ENCODE data around the gene CTNNBL1. TPM values are rescaled to one million over a fixed set of nuclear protein-coding genes. Genes with fewer than 3 reads are reported as not detected.

Gene CTNNBL1
- total RNA-seq, 4 donors from 2014 or later, result 11.5 to 57.2 (median 35.2) TPM

DNA sequence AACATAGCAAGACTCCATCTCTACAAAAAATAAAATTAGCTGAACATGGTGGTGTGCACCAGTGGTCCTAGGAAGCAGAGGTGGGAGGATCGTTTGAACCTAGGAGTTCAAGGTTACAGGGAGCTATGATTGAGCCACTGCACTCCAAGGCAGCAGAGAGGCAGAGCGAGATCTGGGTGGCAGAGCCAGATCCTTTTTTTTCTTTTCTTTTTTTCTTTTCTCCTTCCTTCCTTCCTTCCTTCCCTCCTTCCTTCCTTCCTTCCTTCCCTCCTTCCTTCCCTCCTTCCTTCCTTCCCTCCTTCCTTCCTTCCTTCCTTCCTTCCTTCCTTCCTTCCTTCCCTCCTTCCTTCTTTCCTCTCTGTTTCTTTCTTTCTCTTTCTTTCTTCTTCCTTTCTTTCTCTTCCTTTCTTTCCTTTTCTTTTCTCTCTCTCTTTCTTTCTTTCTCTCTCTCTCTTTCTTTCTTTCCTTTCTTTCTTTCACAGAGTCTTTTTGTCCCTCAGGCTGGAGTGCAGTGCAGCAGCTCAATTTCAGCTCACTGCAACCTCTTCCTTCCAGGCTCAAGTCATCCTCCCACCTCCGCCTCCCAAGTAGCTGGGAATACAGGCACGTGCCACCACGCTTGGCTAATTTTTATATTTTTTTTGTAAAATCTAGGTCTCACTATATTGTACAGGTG lies 199.9 kb downstream of the CTNNBL1 start:
- no peaks in the 10 kb centered on the region for H3K4me1 ChIP-seq
- no peak overlapping the region for H3K4me3 ChIP-seq
- no peaks in the 10 kb centered on the region for H3K9me3 ChIP-seq
- no peaks in the 10 kb centered on the region for H3K36me3 ChIP-seq
- TF ChIP-seq POLR2A (IDR thresholded peaks at IDR 0.05) (no peak), CTCF (IDR thresholded peaks at IDR 0.05) (no peak)
- H3K27ac ChIP-seq, result no peak overlapping the region
- H3K27me3 ChIP-seq, result no peaks in the 10 kb centered on the region
- intact Hi-C loops (cut with DNase I; ENCODE audit: low total_unique reads), result no loop called here
- no peak for DNase-seq

DNA sequence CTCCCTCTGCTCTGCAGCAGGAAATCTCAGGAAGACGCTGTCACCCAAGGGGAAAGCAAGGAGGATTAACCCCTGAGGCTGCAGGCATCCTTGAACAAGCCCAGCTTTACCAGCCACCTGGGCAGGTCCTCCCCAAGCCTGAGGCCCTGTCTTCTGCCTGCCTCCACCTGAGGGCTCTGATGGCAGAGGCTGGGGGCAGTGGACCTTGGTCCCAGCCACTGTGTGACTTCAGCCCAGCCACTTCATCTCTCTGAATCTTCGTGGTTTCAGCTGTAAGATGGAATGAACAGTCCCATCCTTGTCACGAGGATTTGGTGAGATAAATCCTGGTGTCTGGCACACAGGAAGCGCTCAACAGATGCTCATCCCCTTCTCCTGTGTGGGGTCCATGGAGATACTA lies 200.6 kb downstream of the CTNNBL1 start:
- no peak for DNase-seq
- Histone ChIP-seq H3K9me3 (no peaks in the 10 kb centered on the region), H3K27me3 (no peaks in the 10 kb centered on the region), H3K4me3 (no peak overlapping the region), H3K4me1 (no peaks in the 10 kb centered on the region), H3K36me3 (no peaks in the 10 kb centered on the region), H3K27ac (no peak overlapping the region)
- no peak for TF ChIP-seq CTCF (IDR thresholded peaks at IDR 0.05)
- no peak for TF ChIP-seq POLR2A (IDR thresholded peaks at IDR 0.05)
- intact Hi-C loops (cut with DNase I; ENCODE audit: low total_unique reads), result no loop called here

GRCh38 chr20:37895166-37895565 lies 201.3 kb downstream of the CTNNBL1 start:
- H3K4me1 ChIP-seq, result no peaks in the 10 kb centered on the region
- DNase-seq, result no peak
- H3K36me3 ChIP-seq, result no peaks in the 10 kb centered on the region
- no peak overlapping the region for H3K27ac ChIP-seq
- intact Hi-C loops (cut with DNase I; ENCODE audit: low total_unique reads), result no loop called here
- no peaks in the 10 kb centered on the region for H3K27me3 ChIP-seq
- no peak for TF ChIP-seq CTCF (IDR thresholded peaks at IDR 0.05)
- TF ChIP-seq POLR2A (IDR thresholded peaks at IDR 0.05), result no peak
- H3K4me3 ChIP-seq, result no peak overlapping the region
- no peaks in the 10 kb centered on the region for H3K9me3 ChIP-seq

DNA sequence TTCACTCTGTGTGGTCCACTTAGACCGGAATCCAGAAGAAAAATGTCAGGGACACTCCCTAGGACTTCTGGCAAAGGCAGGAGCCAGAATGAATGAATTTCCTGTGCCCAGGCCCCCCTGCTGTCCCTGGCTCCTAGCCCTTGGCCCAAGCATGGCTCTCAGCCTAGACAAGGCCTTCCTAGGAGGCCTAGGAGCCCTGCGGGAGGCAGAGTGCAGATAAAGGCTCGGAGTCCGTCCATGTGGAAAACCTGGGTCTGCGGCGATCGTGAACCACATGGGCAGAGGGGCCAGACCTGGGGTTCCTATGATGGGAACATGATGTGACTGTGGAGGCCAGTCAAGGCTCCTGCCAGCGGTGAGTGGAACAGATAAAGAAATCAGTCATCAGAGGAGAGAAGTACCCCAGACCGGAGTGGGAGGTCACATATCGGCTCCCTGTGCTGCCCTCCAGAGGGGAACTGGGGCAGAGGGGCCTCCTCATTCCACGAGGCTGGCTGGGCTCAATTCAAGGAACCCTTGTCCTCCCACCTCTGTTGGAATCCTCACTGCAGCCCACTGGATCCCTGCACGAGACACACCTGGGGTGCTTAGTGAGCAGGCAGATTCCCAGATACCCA lies 203.2 kb downstream of the CTNNBL1 start:
- TF ChIP-seq CTCF (IDR thresholded peaks at IDR 0.05), result no peak
- no peak for TF ChIP-seq POLR2A (IDR thresholded peaks at IDR 0.05)
- intact Hi-C loops (cut with DNase I; ENCODE audit: low total_unique reads), result no loop called here
- no peak for DNase-seq
- H3K4me3 ChIP-seq, result no peak overlapping the region
- H3K27ac ChIP-seq, result no peak overlapping the region
- H3K4me1 ChIP-seq, result no peaks in the 10 kb centered on the region
- H3K9me3 ChIP-seq, result no peaks in the 10 kb centered on the region
- H3K36me3 ChIP-seq, result no peaks in the 10 kb centered on the region
- peaks cover 0 to 3% of the 10 kb centered on the region in 2 donors for H3K27me3 ChIP-seq

GRCh38 chr20:37898233-37899104 lies 204.6 kb downstream of the CTNNBL1 start:
- no peak overlapping the region for H3K4me3 ChIP-seq
- peaks cover 0 to 5% of the 10 kb centered on the region in 2 donors for H3K4me1 ChIP-seq
- intact Hi-C loops (cut with DNase I; ENCODE audit: low total_unique reads), result no loop called here
- peaks cover 0 to 5% of the 10 kb centered on the region in 2 donors for H3K27me3 ChIP-seq
- no peak for TF ChIP-seq POLR2A (IDR thresholded peaks at IDR 0.05)
- TF ChIP-seq CTCF (IDR thresholded peaks at IDR 0.05), result no peak
- H3K9me3 ChIP-seq, result no peaks in the 10 kb centered on the region
- H3K36me3 ChIP-seq, result no peaks in the 10 kb centered on the region
- DNase-seq, result no peak
- H3K27ac ChIP-seq, result no peak overlapping the region

Data from uterus (tissue), 4 donors.